NCI-H774 (cell line): ENCODE data around the gene NLGN1.

ENCODE experiments used
- DNase-seq: peaks from one replicate; lab custom pipeline; 2025; lab: John Stamatoyannopoulos, UW

NLGN1 gene

GRCh38 chr3:173986861-173987410 lies 589.4 kb downstream of the NLGN1 start:
- DNase-seq: no peak

- no peak for DNase-seq
Observed at GRCh38 chr3:173988909-173989308, 591.4 kb downstream of the NLGN1 start.

- no peak for DNase-seq
Observed at GRCh38 chr3:173992416-173992815, 594.9 kb downstream of the NLGN1 start.

GRCh38 chr3:173993299-173993698 lies 595.8 kb downstream of the NLGN1 start:
- no peak for DNase-seq

GRCh38 chr3:174000675-174001074 lies 603.1 kb downstream of the NLGN1 start:
- DNase-seq: no peak

- DNase-seq: no peak
Observed at GRCh38 chr3:174002543-174002942, 605.0 kb downstream of the NLGN1 start.

GRCh38 chr3:174010907-174011306 lies 613.4 kb downstream of the NLGN1 start:
- DNase-seq: no peak

- DNase-seq: no peak
Observed at GRCh38 chr3:174016186-174016585, 618.6 kb downstream of the NLGN1 start.

GRCh38 chr3:174020156-174020555 lies 622.6 kb downstream of the NLGN1 start:
- no peak for DNase-seq

- peak; percentile 41 for DNase-seq
Observed at GRCh38 chr3:174023421-174023820, 625.9 kb downstream of the NLGN1 start.

- DNase-seq: no peak
Observed at GRCh38 chr3:174028673-174029072, 631.1 kb downstream of the NLGN1 start.

GRCh38 chr3:174035328-174035886 lies 637.9 kb downstream of the NLGN1 start:
- no peak for DNase-seq

GRCh38 chr3:174046311-174046710 lies 648.8 kb downstream of the NLGN1 start:
- DNase-seq: no peak

- DNase-seq: no peak
Observed at GRCh38 chr3:174049472-174049871, 651.9 kb downstream of the NLGN1 start.

GRCh38 chr3:174051191-174051590 lies 653.6 kb downstream of the NLGN1 start:
- no peak for DNase-seq

- DNase-seq: no peak
Observed at GRCh38 chr3:174058804-174059203, 661.3 kb downstream of the NLGN1 start.

- DNase-seq: no peak
Observed at GRCh38 chr3:174060431-174060830, 662.9 kb downstream of the NLGN1 start.

- no peak for DNase-seq
Observed at GRCh38 chr3:174061162-174061561, 663.6 kb downstream of the NLGN1 start.

GRCh38 chr3:174061731-174062130 lies 664.2 kb downstream of the NLGN1 start:
- no peak for DNase-seq

- DNase-seq: no peak
Observed at GRCh38 chr3:174062923-174063322, 665.4 kb downstream of the NLGN1 start.

GRCh38 chr3:174068035-174068434 lies 670.5 kb downstream of the NLGN1 start:
- DNase-seq: no peak

GRCh38 chr3:174072675-174073074 lies 675.1 kb downstream of the NLGN1 start:
- no peak for DNase-seq

GRCh38 chr3:174083706-174084105 lies 686.2 kb downstream of the NLGN1 start:
- DNase-seq: no peak

GRCh38 chr3:174089592-174089991 lies 692.0 kb downstream of the NLGN1 start:
- no peak for DNase-seq
